Right kidney (tissue), 9 donors: ENCODE measurements around the gene SATL1.
"Not testable (repeated sequence)": the region's sequence is repeated elsewhere in the genome, so short reads cannot be mapped to it uniquely, and the experiment has no call there.

ENCODE experiments used
- DNase-seq: peaks from one replicate; pipeline ENCODE4 v3.0.0-alpha.2; 2016
- long read RNA-seq, 8 donors: transcript quantifications; one replicate each; lab custom pipeline, GENCODE V29; 2026

Gene SATL1
- long read RNA-seq, donor 1, result 0 reads
- long read RNA-seq, donor 2, result 0 reads
- long read RNA-seq, donor 3, result 0 reads
- long read RNA-seq, donor 4, result 0 reads
- long read RNA-seq, donor 5, result 0 reads
- long read RNA-seq, donor 6, partial matches to known transcripts, result 0 of 1 reads
- long read RNA-seq, donor 6, other reads (novel, unspliced or antisense), result 0 of 1 reads
- long read RNA-seq, donor 7, partial matches to known transcripts, result 21 of 21 reads
- long read RNA-seq, donor 7, other reads (novel, unspliced or antisense), result 0 of 21 reads
- long read RNA-seq, donor 8, result 0 reads

GRCh38 chrX:85243761-85244449 is at the start of gene SATL1, which contains the start of gene ZNF711:
Gene SATL1 (minus strand): TSS chrX:85243779. CDS start chrX:85108968, 134,811 bp downstream.
Gene ZNF711 (plus strand): TSS chrX:85243991. CDS start chrX:85247573, 3,582 bp downstream.
- peak; percentile 74 for DNase-seq

- DNase-seq, result no peak
These were observed 45.6 kb upstream of the SATL1 start for GRCh38 chrX:85288992-85289723.

GRCh38 chrX:85285286-85285685 is 41.7 kb upstream of the SATL1 start:
- not testable (repeated sequence) for DNase-seq

- no peak for DNase-seq
These were observed 1.1 kb upstream of the SATL1 start for GRCh38 chrX:85244450-85245211.

GRCh38 chrX:85243155-85243554 is 424 bp downstream of the SATL1 start:
- DNase-seq, result no peak

- no peak for DNase-seq
These were observed 20.2 kb downstream of the SATL1 start for GRCh38 chrX:85223359-85223758.

GRCh38 chrX:85221361-85221760 is 22.2 kb downstream of the SATL1 start:
- DNase-seq, result no peak

- no peak for DNase-seq
These were observed 27.6 kb downstream of the SATL1 start for GRCh38 chrX:85215946-85216345.

GRCh38 chrX:85213792-85214530 is 29.6 kb downstream of the SATL1 start:
- DNase-seq, result no peak

- DNase-seq, result no peak
These were observed 40.1 kb downstream of the SATL1 start for GRCh38 chrX:85203461-85203970.

GRCh38 chrX:85196319-85196718 is 47.3 kb downstream of the SATL1 start:
- no peak for DNase-seq

- DNase-seq, result no peak
These were observed 83.9 kb downstream of the SATL1 start for GRCh38 chrX:85159644-85160043.

- DNase-seq, result no peak
These were observed 102.6 kb downstream of the SATL1 start for GRCh38 chrX:85140964-85141363.

- no peak for DNase-seq
These were observed 104.2 kb downstream of the SATL1 start for GRCh38 chrX:85139422-85139821.

GRCh38 chrX:85136409-85136808 is 107.2 kb downstream of the SATL1 start:
- DNase-seq, result no peak

- no peak for DNase-seq
These were observed 128.3 kb downstream of the SATL1 start for GRCh38 chrX:85115252-85115651.

GRCh38 chrX:85114776-85115175 is 128.8 kb downstream of the SATL1 start:
- no peak for DNase-seq

GRCh38 chrX:85114171-85114570 is 129.4 kb downstream of the SATL1 start:
- no peak for DNase-seq

- no peak for DNase-seq
These were observed 129.8 kb downstream of the SATL1 start for GRCh38 chrX:85113746-85114145.

- no peak for DNase-seq
These were observed 131.3 kb downstream of the SATL1 start for GRCh38 chrX:85112293-85112692.

- DNase-seq, result no peak
These were observed 132.2 kb downstream of the SATL1 start for GRCh38 chrX:85111347-85111746.
